ENCODE measurements around the gene CENPS. TPM values are rescaled to one million over a fixed set of nuclear protein-coding genes. Genes with fewer than 3 reads are reported as not detected.

Gene CENPS
- total and polyA plus RNA-seq, 2 of the 8 experiments (the other 6 are each of a cell fraction or from before 2014, with no cell fraction given), result 7.8 to 20.3 TPM

GRCh38 chr1:10444248-10444647 is 14.0 kb downstream of the CENPS start:
- peaks cover 0 to 9% (median 0%) of the 10 kb centered on the region in 4 experiments; a peak in 2 of 8 replicates for H3K36me3 ChIP-seq (ENCODE audit: control insufficient read depth in 2 of 4, insufficient read depth in 4 of 4, low read length in 3 of 4)
- DNase-seq (ENCODE audit: low read depth in 1 of 2, low spot score in 2 of 2) (no peak), FAIRE-seq (no peak)
- no peak overlapping the region for H3K27ac ChIP-seq (ENCODE audit: low read depth, low read length)
- no peak overlapping the region for H3K23ac ChIP-seq (ENCODE audit: insufficient read length)
- no peaks in the 10 kb centered on the region; a peak in 1 of 7 replicates for H3K27me3 ChIP-seq (replicated peaks in 1 of 4; ENCODE audit: control insufficient read depth in 3 of 4, extremely low read depth in 1 of 4, insufficient read depth in 3 of 4, low read length in 3 of 4)
- no peaks in the 10 kb centered on the region for H3K4me1 ChIP-seq (replicated peaks in 1 of 4; ENCODE audit: control insufficient read depth in 3 of 4, insufficient read depth in 4 of 4, low read length in 3 of 4)
- H2BK12ac ChIP-seq (ENCODE audit: low read depth, low read length), result no peak overlapping the region
- no peak overlapping the region for H2AFZ ChIP-seq (ENCODE audit: low read length)
- H3K9ac ChIP-seq (replicated peaks in 1 of 4; ENCODE audit: extremely low read depth in 1 of 4, low read depth in 3 of 4, low read length in 3 of 4), result no peak overlapping the region
- no peaks in the 10 kb centered on the region; the same call in 1 of the 2 replicates for H3K79me1 ChIP-seq (ENCODE audit: low read depth, low read length)
- H2AK5ac ChIP-seq (ENCODE audit: low read depth, low read length), result no peak overlapping the region
- H3K23me2 ChIP-seq (ENCODE audit: low read depth, low read length), result no peaks in the 10 kb centered on the region
- no peak overlapping the region for H2BK120ac ChIP-seq (replicated peaks; ENCODE audit: low read depth, low read length)
- WGBS, 2 experiments (ENCODE audit: extremely low coverage in 1 of 2, insufficient coverage in 1 of 2, insufficient read length in 1 of 2, insufficient replicate concordance in 2 of 2, low coverage in 1 of 2, low lambda C conversion rate in 2 of 2, missing lambda C conversion rate in 1 of 2), result 95% methylated on average over 6 of the region's 6 CpGs; no CpG with 5 or more reads in 1 of the 2 experiments
- H4K20me1 ChIP-seq (replicated peaks in 1 of 2; ENCODE audit: control insufficient read depth in 1 of 2, insufficient read depth in 2 of 2, low read length in 2 of 2), result peaks cover 0 to 2% of the 10 kb centered on the region in 2 experiments
- no peak overlapping the region for H2BK5ac ChIP-seq (ENCODE audit: low read depth, low read length)
- H3K9me3 ChIP-seq (ENCODE audit: insufficient read depth in 2 of 2, low read depth in 1 of 2, low read length in 1 of 2), result no peaks in the 10 kb centered on the region
- H3K56ac ChIP-seq (replicated peaks; ENCODE audit: insufficient read length, low read depth, low read length), result no peak overlapping the region
- H4K91ac ChIP-seq (replicated peaks; ENCODE audit: insufficient read length, low read length), result no peak overlapping the region
- ChIA-PET CTCF (ENCODE audit: partially characterized antibody) (interaction anchor here (0.7 to 2.2 kb wide), 5 partner anchors 8 to 50 kb away, joined by 3 to 10 read pairs (median 4); partner anchors contain the start of gene CENPS), POLR2A (ENCODE audit: partially characterized antibody) (interaction anchor here (0.6 to 2.5 kb wide), 4 partner anchors 9 to 21 kb away, joined by 3 to 6 read pairs (median 5); no protein-coding TSS in a partner anchor)
- H3K79me2 ChIP-seq (ENCODE audit: control insufficient read depth in 1 of 2, insufficient read depth in 2 of 2, low read length in 2 of 2), result no peaks in the 10 kb centered on the region
- no peak overlapping the region for H4K5ac ChIP-seq (ENCODE audit: insufficient read length, low read depth, low read length)
- H3K4me2 ChIP-seq (ENCODE audit: insufficient read depth in 1 of 2, low read depth in 2 of 2, low read length in 2 of 2), result no peak overlapping the region
- H2BK15ac ChIP-seq (ENCODE audit: low read length), result no peak overlapping the region
- H3K14ac ChIP-seq (ENCODE audit: insufficient read length), result no peak overlapping the region
- no peak overlapping the region for H2BK20ac ChIP-seq (ENCODE audit: low read length)
- no peak overlapping the region for H3K18ac ChIP-seq (ENCODE audit: extremely low read depth, low read length)
- no peak overlapping the region for H3K4ac ChIP-seq (replicated peaks; ENCODE audit: insufficient read length, low read depth, low read length)
- no peak overlapping the region for H3K4me3 ChIP-seq (ENCODE audit: extremely low read depth in 1 of 4, insufficient read depth in 2 of 4, low read depth in 3 of 4, low read length in 4 of 4)
- H4K8ac ChIP-seq (ENCODE audit: extremely low read depth, insufficient read depth, low read length), result no peak overlapping the region
- TF ChIP-seq TCF12 (IDR thresholded peaks at IDR 0.05; ENCODE audit: low read depth, low read length), result no peak
- TF ChIP-seq SUZ12 (IDR thresholded peaks at IDR 0.05; ENCODE audit: low read length), result no peak

Measured in H1 (cell line).